ENCODE results near the gene CSKMT.

- TF ChIP-seq CTCF (IDR thresholded peaks at IDR 0.05; ENCODE audit: low read length): no peak
- TF ChIP-seq EZH2 (IDR thresholded peaks at IDR 0.05; ENCODE audit: borderline replicate concordance, low read length): no peak
Measured at GRCh38 chr11:62656796-62657429, 8.2 kb upstream of the CSKMT start.

Measured in OCI-LY1 (cell line).